ENCODE results near the gene CNTNAP1. TPM values are rescaled to one million over a fixed set of nuclear protein-coding genes. Genes with fewer than 3 reads are reported as not detected.

Gene CNTNAP1
- total RNA-seq, 1 experiment from 2014 or later = 7.7 TPM

DNA sequence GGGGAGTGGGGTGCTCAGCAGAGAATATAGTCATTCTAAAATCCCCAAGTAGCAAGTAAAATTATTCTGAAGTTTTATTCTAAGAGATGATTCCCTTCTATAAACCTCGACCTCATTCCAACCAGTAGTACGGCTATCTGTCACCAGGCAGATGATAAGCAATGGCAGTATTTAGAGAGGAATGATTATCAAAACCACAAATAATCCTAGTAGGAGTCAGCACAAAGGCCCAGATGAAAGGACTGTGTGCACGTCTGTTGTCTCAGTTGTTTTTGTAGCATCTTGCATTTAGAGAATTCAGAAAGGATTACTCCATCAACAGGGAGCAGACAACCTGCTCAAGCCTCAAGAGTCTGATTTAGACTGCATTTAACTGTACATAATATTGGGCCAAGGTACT lies 41.3 kb downstream of the CNTNAP1 start:
- no peaks in the 10 kb centered on the region for H3K27me3 ChIP-seq (ENCODE audit: insufficient read depth, low read length)
- no peak overlapping the region for H2BK20ac ChIP-seq (ENCODE audit: low read depth, low read length, poor library complexity, severe bottlenecking)
- H3K79me1 ChIP-seq (ENCODE audit: insufficient read depth, low read depth, low read length, poor library complexity, severe bottlenecking) = no peaks in the 10 kb centered on the region
- H2BK120ac ChIP-seq (ENCODE audit: low read depth, low read length, poor library complexity, severe bottlenecking) = no peak overlapping the region
- H3K23me2 ChIP-seq (ENCODE audit: insufficient read length, low read depth, low read length, poor library complexity, severe bottlenecking) = no peaks in the 10 kb centered on the region
- H2BK12ac ChIP-seq (ENCODE audit: insufficient read length, low read depth, low read length) = no peak overlapping the region
- no peak for DNase-seq
- no peak overlapping the region for H3K27ac ChIP-seq (ENCODE audit: insufficient read length, low read depth, low read length)
- no peak overlapping the region for H3K4ac ChIP-seq (ENCODE audit: low read depth, low read length)
- no peak overlapping the region for H3K23ac ChIP-seq (ENCODE audit: insufficient read length, low read depth, low read length)
- H2AFZ ChIP-seq (ENCODE audit: low read length) = no peak overlapping the region
- no peak overlapping the region for H3K27ac Mint-ChIP-seq
- no peak overlapping the region for H3K56ac ChIP-seq (ENCODE audit: insufficient read length, low read depth, low read length)
- no CpG with 5 or more reads among the region's 3 CpGs for WGBS (ENCODE audit: extremely low coverage, insufficient read length, low lambda C conversion rate)
- no peak overlapping the region for H2AK5ac ChIP-seq (ENCODE audit: insufficient read length, low read length)
- H4K20me1 ChIP-seq (ENCODE audit: control insufficient read depth, insufficient read depth, insufficient read length) = no peaks in the 10 kb centered on the region
- no peaks in the 10 kb centered on the region for H3K9me3 Mint-ChIP-seq
- no peak overlapping the region for H4K8ac ChIP-seq (replicated peaks; ENCODE audit: insufficient read length, low read depth, low read length)
- H3K27me3 Mint-ChIP-seq (ENCODE audit: low read depth) = no peaks in the 10 kb centered on the region
- H3K9me3 ChIP-seq (ENCODE audit: control insufficient read depth, low read depth, low read length) = no peaks in the 10 kb centered on the region
- H2BK15ac ChIP-seq (ENCODE audit: low read depth, low read length) = no peak overlapping the region
- H2BK5ac ChIP-seq (ENCODE audit: insufficient read length, low read length) = no peak overlapping the region
- H3K4me3 Mint-ChIP-seq = no peak overlapping the region
- H3K18ac ChIP-seq (ENCODE audit: insufficient read length, low read depth, low read length) = no peak overlapping the region
- H3K4me1 ChIP-seq (ENCODE audit: insufficient read depth, low read length) = no peaks in the 10 kb centered on the region
- no peak overlapping the region for H3T11ph ChIP-seq (ENCODE audit: low read length)
- no peak overlapping the region for H3K14ac ChIP-seq (ENCODE audit: insufficient read depth, low read length)
- H3K79me2 ChIP-seq (ENCODE audit: insufficient read depth, low read length) = no peaks in the 10 kb centered on the region
- TF ChIP-seq, protein P1, sequence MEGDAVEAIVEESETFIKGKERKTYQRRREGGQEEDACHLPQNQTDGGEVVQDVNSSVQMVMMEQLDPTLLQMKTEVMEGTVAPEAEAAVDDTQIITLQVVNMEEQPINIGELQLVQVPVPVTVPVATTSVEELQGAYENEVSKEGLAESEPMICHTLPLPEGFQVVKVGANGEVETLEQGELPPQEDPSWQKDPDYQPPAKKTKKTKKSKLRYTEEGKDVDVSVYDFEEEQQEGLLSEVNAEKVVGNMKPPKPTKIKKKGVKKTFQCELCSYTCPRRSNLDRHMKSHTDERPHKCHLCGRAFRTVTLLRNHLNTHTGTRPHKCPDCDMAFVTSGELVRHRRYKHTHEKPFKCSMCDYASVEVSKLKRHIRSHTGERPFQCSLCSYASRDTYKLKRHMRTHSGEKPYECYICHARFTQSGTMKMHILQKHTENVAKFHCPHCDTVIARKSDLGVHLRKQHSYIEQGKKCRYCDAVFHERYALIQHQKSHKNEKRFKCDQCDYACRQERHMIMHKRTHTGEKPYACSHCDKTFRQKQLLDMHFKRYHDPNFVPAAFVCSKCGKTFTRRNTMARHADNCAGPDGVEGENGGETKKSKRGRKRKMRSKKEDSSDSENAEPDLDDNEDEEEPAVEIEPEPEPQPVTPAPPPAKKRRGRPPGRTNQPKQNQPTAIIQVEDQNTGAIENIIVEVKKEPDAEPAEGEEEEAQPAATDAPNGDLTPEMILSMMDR (conservative IDR thresholded peaks at IDR 0.05) = no peak
- no peak overlapping the region for H4K91ac ChIP-seq (ENCODE audit: insufficient read length, low read depth, low read length)
- no peak overlapping the region for H4K5ac ChIP-seq (ENCODE audit: insufficient read length, low read depth, low read length)
- H3K9ac ChIP-seq (ENCODE audit: extremely low read depth, insufficient read length, low read length) = no peak overlapping the region
- H3K4me1 Mint-ChIP-seq = no peaks in the 10 kb centered on the region
- H3K4me2 ChIP-seq (ENCODE audit: insufficient read depth, insufficient read length, low read length) = no peak overlapping the region
- peaks cover 8 to 54% (median 50%) of the 10 kb centered on the region in 3 experiments; a peak in 6 of 7 replicates for H3K36me3 Mint-ChIP-seq (ENCODE audit: insufficient read depth in 1 of 3, low read depth in 3 of 3)

All from H9 (cell line).